NCI-H524 treated with DMSO at 0.1 percent for 48 hours (cell line): Measurements from ENCODE around the gene CCR6.
"Not testable (repeated sequence)": the region's sequence is repeated elsewhere in the genome, so short reads cannot be mapped to it uniquely, and the experiment has no call there.

Experiments used
- DNase-seq: peaks from one replicate; lab custom pipeline; 2025; lab: John Stamatoyannopoulos, UW

CCR6 gene

GRCh38 chr6:167168296-167168695 is 45.4 kb downstream of the CCR6 start:
- not testable (repeated sequence) for DNase-seq

- not testable (repeated sequence) for DNase-seq
Observed at GRCh38 chr6:167169867-167170266, 47.0 kb downstream of the CCR6 start.

GRCh38 chr6:167171300-167171699 is 48.4 kb downstream of the CCR6 start:
- not testable (repeated sequence) for DNase-seq

GRCh38 chr6:167172011-167172410 is 49.1 kb downstream of the CCR6 start:
- DNase-seq: not testable (repeated sequence)

- DNase-seq: not testable (repeated sequence)
Observed at GRCh38 chr6:167177271-167177670, 54.4 kb downstream of the CCR6 start.

- DNase-seq: not testable (repeated sequence)
Observed at GRCh38 chr6:167178896-167179655, 56.2 kb downstream of the CCR6 start.

GRCh38 chr6:167180086-167180485 is 57.2 kb downstream of the CCR6 start:
- DNase-seq: not testable (repeated sequence)

- DNase-seq: not testable (repeated sequence)
Observed at GRCh38 chr6:167181351-167181750, 58.5 kb downstream of the CCR6 start.

GRCh38 chr6:167182913-167183314 is 60.0 kb downstream of the CCR6 start:
- not testable (repeated sequence) for DNase-seq

- DNase-seq: not testable (repeated sequence)
Observed at GRCh38 chr6:167185101-167185500, 62.2 kb downstream of the CCR6 start.

- DNase-seq: not testable (repeated sequence)
Observed at GRCh38 chr6:167187275-167187674, 64.4 kb downstream of the CCR6 start.
